HEK293 (cell line): ENCODE measurements around the gene DTHD1.

Source experiments
- CTCF ChIA-PET: fragments of 350-600 bp; formaldehyde crosslinking; extraction: SDS; loops from one replicate; lab custom pipeline; 2021; ENCODE audit warnings: antibody characterized with exemption; lab: Yijun Ruan, JAX
- POLR2A ChIA-PET: fragments of 300-600 bp; formaldehyde crosslinking; extraction: SDS; loops from one replicate; lab custom pipeline; 2020; ENCODE audit warnings: antibody characterized with exemption, inconsistent platforms; lab: Yijun Ruan, JAX
- H3K27ac ChIP-seq: fragments of 200-500 bp; sonication (Bioruptor generic); 2 replicates; pipeline ENCODE4 v1.5.1; 2014; ENCODE audit warnings: low read depth, low read length, control low read depth, inconsistent platforms; ENCODE audit errors: extremely low read depth
- H3K36me3 ChIP-seq, 2 experiments: fragments of 200-500 bp in 1 of 2; sonication (Bioruptor generic) in 1 of 2; 1 replicate in 1 of 2; 2 replicates in 1 of 2; pipeline ENCODE4 v1.5.1; 2014 to 2017; ENCODE audit warnings: inconsistent platforms in 2 of 2, low read length in 2 of 2; ENCODE audit not compliant: control insufficient read depth in 2 of 2, insufficient read depth in 1 of 2
- H3K4me1 ChIP-seq: fragments of 200-500 bp; sonication (Bioruptor generic); 2 replicates; pipeline ENCODE4 v1.5.1; 2014; ENCODE audit warnings: mild to moderate bottlenecking, low read length, inconsistent platforms; ENCODE audit not compliant: control insufficient read depth, insufficient read depth
- H3K4me3 ChIP-seq: 2 replicates; pipeline ENCODE4 v1.5.1; 2011; ENCODE audit warnings: low read depth, mild to moderate bottlenecking, control low read depth, low read length, moderate library complexity
- H3K9me3 ChIP-seq: fragments of 200-500 bp; sonication (Bioruptor generic); 2 replicates; pipeline ENCODE4 v1.5.1; 2014; ENCODE audit warnings: low read depth, low read length, inconsistent platforms; ENCODE audit not compliant: control insufficient read depth, insufficient read depth
- ZNF48 ChIP-seq: fragments of 450-650 bp; formaldehyde crosslinking; IDR thresholded peaks from 2 replicates; pipeline ENCODE4 v1.5.1; 2016; ENCODE audit warnings: missing biosample characterization, missing genetic modification characterization

The DTHD1 gene

DNA sequence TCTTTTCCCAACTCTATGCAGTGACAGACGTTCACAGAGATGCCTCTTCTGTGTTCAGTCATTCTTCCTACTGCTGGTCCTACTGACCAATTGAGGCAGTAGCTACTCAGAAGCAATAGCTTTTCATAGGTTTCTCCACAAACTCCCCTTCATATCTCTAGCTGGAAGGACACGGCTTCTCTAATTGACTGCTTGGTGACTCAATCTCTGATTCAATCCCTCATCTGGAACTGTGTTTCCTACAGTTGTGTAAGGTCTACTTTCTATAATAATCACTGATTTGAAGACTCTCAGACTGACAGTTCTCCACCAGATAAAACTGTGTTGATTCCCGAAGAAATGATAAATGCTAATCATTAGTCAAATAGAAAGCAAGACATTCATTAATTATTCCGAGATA is 111.5 kb downstream of the DTHD1 start:
- no peaks in the 10 kb centered on the region for H3K4me1 ChIP-seq
- H3K36me3 ChIP-seq = no peaks in the 10 kb centered on the region
- no peak overlapping the region for H3K27ac ChIP-seq
- ChIA-PET POLR2A (no interaction called here), CTCF (no interaction called here)
- H3K4me3 ChIP-seq = no peak overlapping the region
- H3K9me3 ChIP-seq = no peaks in the 10 kb centered on the region
- TF ChIP-seq ZNF48 (tag by site-specific recombination) = no peak
- TF ChIP-seq, all 188 proteins: peak for 0
